K562 (cell line): ENCODE results near the gene FCSK. TPM values are rescaled to one million over a fixed set of nuclear protein-coding genes. Genes with fewer than 3 reads are reported as not detected.
A peak's percentile ranks its signal among the peaks of the same experiment; 100 is the strongest.

Experiments used
- ATF4 ChIP-seq: fragments of 450-650 bp; formaldehyde crosslinking; IDR thresholded peaks from 2 replicates; pipeline ENCODE4 v1.4.0; 2022; ENCODE audit warnings: mild to moderate bottlenecking, moderate library complexity
- CTCF ChIP-seq, 3 experiments: IDR thresholded peaks in 2 of 3; conservative IDR thresholded peaks in 1 of 3; 2 replicates each; pipeline ENCODE4 v1.5.1; 2011 to 2012; ENCODE audit warnings: low read length in 3 of 3, mild to moderate bottlenecking in 3 of 3, control low read depth in 2 of 3, improper control_type of control experiment in 1 of 3, inconsistent platforms in 1 of 3, low read depth in 1 of 3, mixed read lengths in 1 of 3, moderate library complexity in 1 of 3; ENCODE audit not compliant: insufficient read depth in 2 of 3
- ELF4 ChIP-seq: fragments of 450-650 bp; formaldehyde crosslinking; IDR thresholded peaks from 2 replicates; pipeline ENCODE4 v1.4.0; 2022; ENCODE audit warnings: missing genetic modification characterization
- HDAC6 ChIP-seq: IDR thresholded peaks from 2 replicates; pipeline ENCODE4 v1.6.1; 2012; ENCODE audit warnings: low read depth, mild to moderate bottlenecking, control low read depth, inconsistent platforms, low read length, moderate library complexity
- HMG20B ChIP-seq: fragments of 250-450 bp; sonication (Bioruptor Pico); IDR thresholded peaks from 2 replicates; pipeline ENCODE4 v1.5.0; 2021; ENCODE audit warnings: mild to moderate bottlenecking
- HNRNPK ChIP-seq: fragments of 200-400 bp; formaldehyde crosslinking; IDR thresholded peaks from one replicate; pipeline ENCODE4 v1.6.1; 2018; ENCODE audit warnings: mild to moderate bottlenecking, low read depth, low read length; ENCODE audit not compliant: poor library complexity, severe bottlenecking
- ID3 ChIP-seq, 2 experiments: fragments of 250-450 bp in 1 of 2; fragments of 450-650 bp in 1 of 2; sonication (Bioruptor Pico) in 1 of 2; IDR thresholded peaks; 2 replicates each; pipeline versions ENCODE4 v1.6.1 to v1.8.0; 2016 to 2021; ENCODE audit warnings: mild to moderate bottlenecking in 2 of 2, moderate library complexity in 2 of 2, missing compliant biosample characterization in 1 of 2, missing genetic modification characterization in 1 of 2
- NRF1 ChIP-seq, 2 experiments: fragments of 450-650 bp; IDR thresholded peaks in 1 of 2; conservative IDR thresholded peaks in 1 of 2; 2 replicates each; pipeline ENCODE4 v1.6.1; 2014; ENCODE audit warnings: mild to moderate bottlenecking in 2 of 2
- SREBF1 ChIP-seq: fragments of 150-350 bp; IDR thresholded peaks from 2 replicates; pipeline ENCODE4 v1.6.1; 2014; ENCODE audit warnings: antibody characterized with exemption, low read depth, low read length, borderline replicate concordance
- SRSF1 ChIP-seq: fragments of 200-400 bp; formaldehyde crosslinking; IDR thresholded peaks from 2 replicates; pipeline ENCODE4 v1.6.1; 2017; ENCODE audit warnings: mild to moderate bottlenecking, low read depth, low read length, moderate library complexity
- TSHZ1 ChIP-seq: fragments of 250-450 bp; sonication (Bioruptor Pico); IDR thresholded peaks from 2 replicates; pipeline ENCODE4 v1.4.0; 2020; ENCODE audit warnings: mild to moderate bottlenecking, moderate library complexity
- WHSC1 ChIP-seq: IDR thresholded peaks from one replicate; pipeline ENCODE4 v1.6.1; 2012; ENCODE audit warnings: low read length, control low read depth, inconsistent platforms
- ZBTB49 ChIP-seq: sonication (generic); formaldehyde crosslinking; IDR thresholded peaks from 2 replicates; pipeline ENCODE4 v1.8.0; 2022; ENCODE audit warnings: missing genetic modification reagents, mild to moderate bottlenecking, borderline replicate concordance
- ZNF398 ChIP-seq: fragments of 250-450 bp; sonication (Bioruptor Pico); IDR thresholded peaks from 2 replicates; pipeline ENCODE4 v1.8.0; 2021; ENCODE audit warnings: moderate library complexity, mild to moderate bottlenecking, inconsistent platforms
- polyA plus RNA-seq, 8 experiments: library from polyadenylated mRNA; depleted of rRNA in 4 of 8; stranded (reverse) in 5 of 8; unstranded in 3 of 8; fragments of >200 nt; fragmentation: Nextera tagmentation in 2 of 8; fragmentation: Illumina TruSeq in 1 of 8; extraction: Ambion mirVana in 2 of 8; extraction: Trizol in 1 of 8; gene quantifications; 2 replicates each; pipeline versions ENCODE4 v1.2.1 to v1.2.3, GENCODE V29; 2011 to 2014; ENCODE audit warnings: inconsistent platforms in 1 of 8, missing spikeins in 1 of 8
- total RNA-seq, 7 experiments: library from RNA; depleted of rRNA in 6 of 7; stranded (reverse); fragments of >200 nt in 6 of 7; fragmentation: Illumina TruSeq in 2 of 7; extraction: Trizol in 2 of 7; gene quantifications; 2 replicates each; pipeline versions ENCODE4 v1.2.1 to v1.2.3, GENCODE V29; 2011 to 2021; ENCODE audit warnings: low replicate concordance in 1 of 7

Gene FCSK
- total and polyA plus RNA-seq, 9 of the 15 experiments (the other 6 are each of a cell fraction or from before 2014, with no cell fraction given) = 0.92 to 18.6 (median 8.3) TPM

GRCh38 chr16:70428178-70428998 lies 26.0 kb upstream of the FCSK start (continued):
- TF ChIP-seq ATF4 (CRISPR knock-in tag) (no peak; the same call in 1 of the 2 replicates), ZNF398 (CRISPR knock-in tag) (no peak), CTCF (IDR thresholded peaks at IDR 0.05 in 2 of 3, conservative IDR thresholded peaks at IDR 0.05 in 1 of 3; ENCODE audit: insufficient read depth in 2 of 3, low read depth in 1 of 3, low read length in 3 of 3) (no peak), SREBF1 (no peak), NRF1 (conservative IDR thresholded peaks at IDR 0.05 in 1 of 2, IDR thresholded peaks at IDR 0.05 in 1 of 2) (peak; percentile 45 to 63), ID3 (CRISPR knock-in tag; IDR thresholded peaks at IDR 0.05) (no peak), ID3 (tag; IDR thresholded peaks at IDR 0.05) (peak; percentile 100), SRSF1 (no peak), ZBTB49 (no peak), WHSC1 (no peak), HDAC6 (no peak), ELF4 (no peak; the same call in 1 of the 2 replicates), HNRNPK (no peak), TSHZ1 (CRISPR knock-in tag) (no peak), HMG20B (CRISPR knock-in tag) (no peak)
